ENCODE measurements around the gene DHRS2.

Gene DHRS2

DNA sequence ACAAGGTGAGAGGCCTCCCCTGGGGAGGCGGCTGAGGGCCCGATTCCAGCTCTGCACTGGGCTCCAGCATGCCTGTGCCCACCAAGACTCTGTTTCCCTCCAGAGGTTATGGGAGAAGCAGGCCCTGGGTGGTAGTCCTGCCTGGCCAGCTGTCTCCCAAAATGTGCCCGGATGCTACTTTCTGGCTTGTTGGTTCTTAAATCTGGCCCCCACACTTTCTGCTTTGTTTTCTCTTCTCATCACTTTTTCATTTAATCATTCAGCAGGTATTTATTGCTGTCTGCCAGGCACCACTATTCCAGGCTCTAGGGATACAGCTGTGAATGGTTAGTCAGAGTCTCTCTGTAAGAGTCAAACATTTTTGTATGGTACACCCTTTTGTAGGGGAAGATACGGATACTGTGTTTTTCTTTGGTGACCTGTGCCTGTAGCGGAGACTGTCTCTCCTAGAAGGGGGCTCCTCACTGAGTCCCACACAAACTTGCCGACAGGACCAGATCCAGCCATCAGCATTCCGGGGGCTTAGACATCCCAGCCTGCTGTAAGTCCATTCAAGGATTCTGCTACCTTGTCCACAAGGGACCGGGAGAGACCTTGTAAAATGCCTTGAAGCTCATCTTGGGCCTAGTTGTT lies 3.8 kb downstream of the DHRS2 start:
- ATAC-seq, result peak; percentile 13; the same call in 2 of the 3 replicates
- TF ChIP-seq PATZ1 (CRISPR knock-in tag; IDR thresholded peaks at IDR 0.05; ENCODE audit: borderline replicate concordance) (no peak), ZFP30 (CRISPR knock-in tag; IDR thresholded peaks at IDR 0.05) (no peak), ZC3H10 (CRISPR knock-in tag; IDR thresholded peaks at IDR 0.05) (no peak)

DNA sequence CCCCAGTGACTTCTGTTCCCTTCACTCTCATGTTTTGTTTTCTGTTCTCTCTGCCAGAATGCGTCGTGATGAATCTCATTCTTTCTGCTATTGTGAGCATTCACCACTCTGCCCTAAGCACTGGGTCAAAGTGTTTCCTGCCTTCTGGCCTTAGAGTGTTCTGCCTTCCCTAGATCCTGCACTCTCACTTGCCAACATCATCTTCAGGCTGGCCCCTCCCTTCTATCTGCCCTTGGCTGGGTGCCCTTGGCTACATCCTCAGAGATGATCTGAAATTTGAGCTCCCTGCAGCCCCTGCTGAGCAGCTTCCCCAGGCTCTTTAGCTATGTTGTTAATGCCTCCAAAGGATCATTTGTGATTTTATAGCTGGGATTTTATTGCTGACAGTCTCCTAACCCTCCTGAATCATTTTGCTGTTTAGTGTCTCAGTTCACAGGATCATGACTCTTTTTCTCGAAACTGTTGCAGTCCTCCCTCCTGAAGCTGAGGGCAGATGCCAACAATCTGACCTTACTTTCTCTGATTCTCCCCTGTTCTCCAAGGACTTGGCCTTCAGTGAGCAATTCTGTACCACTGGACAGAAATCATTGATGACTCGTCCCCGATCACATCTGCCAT lies 4.5 kb downstream of the DHRS2 start:
- peak; percentile 88 for ATAC-seq
- TF ChIP-seq CSDC2 (CRISPR knock-in tag; IDR thresholded peaks at IDR 0.05) (no peak), RARB (CRISPR knock-in tag; IDR thresholded peaks at IDR 0.05) (no peak), SNAI2 (CRISPR knock-in tag; IDR thresholded peaks at IDR 0.05) (no peak), ARNTL (CRISPR knock-in tag; IDR thresholded peaks at IDR 0.05; ENCODE audit: borderline replicate concordance, low read depth) (no peak), GLIS3 (CRISPR knock-in tag; IDR thresholded peaks at IDR 0.05) (no peak), PATZ1 (CRISPR knock-in tag; IDR thresholded peaks at IDR 0.05; ENCODE audit: borderline replicate concordance) (no peak), ZNF8 (CRISPR knock-in tag; IDR thresholded peaks at IDR 0.05) (no peak), ZNF565 (CRISPR knock-in tag; conservative IDR thresholded peaks at IDR 0.05; ENCODE audit: low read depth) (no peak), ZNF70 (CRISPR knock-in tag; IDR thresholded peaks at IDR 0.05) (no peak), ZC3H10 (CRISPR knock-in tag; IDR thresholded peaks at IDR 0.05) (no peak), TSHZ2 (CRISPR knock-in tag; IDR thresholded peaks at IDR 0.05) (no peak), ZFP30 (CRISPR knock-in tag; IDR thresholded peaks at IDR 0.05) (no peak), ESRRG (CRISPR knock-in tag; IDR thresholded peaks at IDR 0.05) (no peak)
- TF ChIP-seq, protein P1, sequence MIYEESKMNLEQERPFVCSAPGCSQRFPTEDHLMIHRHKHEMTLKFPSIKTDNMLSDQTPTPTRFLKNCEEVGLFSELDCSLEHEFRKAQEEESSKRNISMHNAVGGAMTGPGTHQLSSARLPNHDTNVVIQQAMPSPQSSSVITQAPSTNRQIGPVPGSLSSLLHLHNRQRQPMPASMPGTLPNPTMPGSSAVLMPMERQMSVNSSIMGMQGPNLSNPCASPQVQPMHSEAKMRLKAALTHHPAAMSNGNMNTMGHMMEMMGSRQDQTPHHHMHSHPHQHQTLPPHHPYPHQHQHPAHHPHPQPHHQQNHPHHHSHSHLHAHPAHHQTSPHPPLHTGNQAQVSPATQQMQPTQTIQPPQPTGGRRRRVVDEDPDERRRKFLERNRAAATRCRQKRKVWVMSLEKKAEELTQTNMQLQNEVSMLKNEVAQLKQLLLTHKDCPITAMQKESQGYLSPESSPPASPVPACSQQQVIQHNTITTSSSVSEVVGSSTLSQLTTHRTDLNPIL (CRISPR knock-in tag; IDR thresholded peaks at IDR 0.05; ENCODE audit: low read depth), result no peak
- TF ChIP-seq, protein P2, sequence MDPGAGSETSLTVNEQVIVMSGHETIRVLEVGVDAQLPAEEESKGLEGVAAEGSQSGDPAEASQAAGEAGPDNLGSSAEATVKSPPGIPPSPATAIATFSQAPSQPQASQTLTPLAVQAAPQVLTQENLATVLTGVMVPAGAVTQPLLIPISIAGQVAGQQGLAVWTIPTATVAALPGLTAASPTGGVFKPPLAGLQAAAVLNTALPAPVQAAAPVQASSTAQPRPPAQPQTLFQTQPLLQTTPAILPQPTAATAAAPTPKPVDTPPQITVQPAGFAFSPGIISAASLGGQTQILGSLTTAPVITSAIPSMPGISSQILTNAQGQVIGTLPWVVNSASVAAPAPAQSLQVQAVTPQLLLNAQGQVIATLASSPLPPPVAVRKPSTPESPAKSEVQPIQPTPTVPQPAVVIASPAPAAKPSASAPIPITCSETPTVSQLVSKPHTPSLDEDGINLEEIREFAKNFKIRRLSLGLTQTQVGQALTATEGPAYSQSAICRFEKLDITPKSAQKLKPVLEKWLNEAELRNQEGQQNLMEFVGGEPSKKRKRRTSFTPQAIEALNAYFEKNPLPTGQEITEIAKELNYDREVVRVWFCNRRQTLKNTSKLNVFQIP (CRISPR knock-in tag; IDR thresholded peaks at IDR 0.05; ENCODE audit: borderline replicate concordance, low read depth), result no peak

DNA sequence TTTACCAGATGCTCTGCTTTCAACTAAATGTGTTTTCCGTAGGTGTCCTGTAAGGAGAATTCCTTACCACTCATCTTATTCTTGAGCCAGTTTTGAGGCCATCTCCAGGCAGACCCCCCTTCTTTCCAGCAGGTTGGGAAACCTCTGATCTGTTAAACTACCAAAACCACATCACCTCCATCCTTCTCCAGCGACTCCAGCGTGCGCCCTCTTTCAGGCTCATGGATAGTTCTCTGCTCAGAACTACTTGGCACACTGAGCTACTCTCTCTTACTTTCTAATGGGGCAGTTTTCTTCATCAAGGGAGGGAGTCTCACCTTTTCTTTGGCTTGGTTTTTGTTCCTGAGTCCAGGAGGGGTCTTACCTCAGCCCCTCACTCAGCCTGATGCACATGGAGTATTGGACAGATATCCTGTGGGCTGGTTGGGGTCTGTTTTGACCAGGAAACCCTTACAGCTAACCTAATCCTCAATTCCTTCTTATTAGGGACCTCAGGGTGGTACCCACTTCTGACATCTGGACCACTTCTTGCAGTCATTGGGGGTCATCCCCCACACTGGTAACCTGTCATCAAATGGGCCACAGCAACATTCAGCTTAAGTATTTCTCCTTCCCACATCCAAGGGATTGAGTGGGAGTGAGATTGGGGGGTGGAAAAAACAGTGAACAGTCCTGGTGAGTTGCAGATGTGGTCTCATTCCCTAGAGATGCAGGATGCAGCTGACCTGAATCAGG lies 5.2 kb downstream of the DHRS2 start:
- ATAC-seq, result no peak
- TF ChIP-seq ZC3H10 (CRISPR knock-in tag; IDR thresholded peaks at IDR 0.05) (no peak), ZFP30 (CRISPR knock-in tag; IDR thresholded peaks at IDR 0.05) (no peak), PATZ1 (CRISPR knock-in tag; IDR thresholded peaks at IDR 0.05; ENCODE audit: borderline replicate concordance) (no peak), ISL1 (CRISPR knock-in tag; IDR thresholded peaks at IDR 0.05) (no peak), ZNF565 (CRISPR knock-in tag; conservative IDR thresholded peaks at IDR 0.05; ENCODE audit: low read depth) (no peak), TCF4 (CRISPR knock-in tag; IDR thresholded peaks at IDR 0.05; ENCODE audit: borderline replicate concordance) (no peak), SNAI2 (CRISPR knock-in tag; IDR thresholded peaks at IDR 0.05) (no peak), TSHZ2 (CRISPR knock-in tag; IDR thresholded peaks at IDR 0.05) (no peak), ZNF8 (CRISPR knock-in tag; IDR thresholded peaks at IDR 0.05) (no peak), GLIS3 (CRISPR knock-in tag; IDR thresholded peaks at IDR 0.05) (no peak), RARB (CRISPR knock-in tag; IDR thresholded peaks at IDR 0.05) (no peak), OSR1 (CRISPR knock-in tag; IDR thresholded peaks at IDR 0.05) (no peak), CSDC2 (CRISPR knock-in tag; IDR thresholded peaks at IDR 0.05) (no peak), ESRRG (CRISPR knock-in tag; IDR thresholded peaks at IDR 0.05) (no peak)

Measured in SK-N-SH treated with all-trans-retinoic acid at 6 μM for 48 hours (cell line).